Stimulated activated CD4-positive, alpha-beta T cell treated with anti-CD3 and anti-CD28 coated beads, Interleukin-1b, Interleukin-23, amount 100 ng/mL, for 1 hour (primary cell): ENCODE results near the gene SCAMP5.

Source experiments
- DNase-seq, 2 donors: peaks; one replicate each; pipeline ENCODE4 v3.0.0-alpha.2; 2020; ENCODE audit warnings: low read depth in 2 of 2

SCAMP5 gene

GRCh38 chr15:74976159-74976558 lies 19.2 kb upstream of the SCAMP5 start:
- DNase-seq, result no peak

GRCh38 chr15:74977599-74977998 lies 17.8 kb upstream of the SCAMP5 start:
- no peak for DNase-seq

GRCh38 chr15:74978077-74978476 lies 17.3 kb upstream of the SCAMP5 start:
- no peak for DNase-seq

- DNase-seq, result no peak
These were observed 16.9 kb upstream of the SCAMP5 start for GRCh38 chr15:74978503-74978902.

GRCh38 chr15:74982183-74982582 lies 13.2 kb upstream of the SCAMP5 start:
- no peak for DNase-seq

- no peak for DNase-seq
These were observed 11.6 kb upstream of the SCAMP5 start for GRCh38 chr15:74983725-74984231.

- DNase-seq, result no peak
These were observed 7.2 kb upstream of the SCAMP5 start for GRCh38 chr15:74988007-74988800.

- no peak for DNase-seq
These were observed 5.8 kb upstream of the SCAMP5 start for GRCh38 chr15:74989527-74989926.

GRCh38 chr15:74992619-74993018 lies 2.7 kb upstream of the SCAMP5 start:
- DNase-seq, result no peak

GRCh38 chr15:74994236-74994635 lies 1.1 kb upstream of the SCAMP5 start:
- no peak for DNase-seq

- DNase-seq, result no peak
These were observed 678 bp upstream of the SCAMP5 start for GRCh38 chr15:74994685-74995084.

GRCh38 chr15:74995779-74996765 lies 709 bp downstream of the SCAMP5 start:
- DNase-seq, result no peak

- no peak for DNase-seq
These were observed 1.8 kb downstream of the SCAMP5 start for GRCh38 chr15:74997141-74997540.

GRCh38 chr15:74997543-74997942 lies 2.2 kb downstream of the SCAMP5 start:
- DNase-seq, result no peak

GRCh38 chr15:75001310-75001709 lies 5.9 kb downstream of the SCAMP5 start:
- no peak for DNase-seq

- no peak for DNase-seq
These were observed 7.0 kb downstream of the SCAMP5 start for GRCh38 chr15:75002398-75002797.

- DNase-seq, result no peak
These were observed 11.9 kb downstream of the SCAMP5 start for GRCh38 chr15:75007216-75007615.

GRCh38 chr15:75008221-75008625 lies 12.9 kb downstream of the SCAMP5 start:
- no peak for DNase-seq

- no peak for DNase-seq
These were observed 13.4 kb downstream of the SCAMP5 start for GRCh38 chr15:75008629-75009326.

GRCh38 chr15:75016431-75016830 lies 21.1 kb downstream of the SCAMP5 start:
- no peak for DNase-seq

GRCh38 chr15:75019916-75020315 lies 24.6 kb downstream of the SCAMP5 start:
- no peak for DNase-seq

- no peak for DNase-seq
These were observed 26.0 kb downstream of the SCAMP5 start for GRCh38 chr15:75021341-75021740.
